Mesothelial cell of epicardium (in vitro differentiated cells): ENCODE data around the gene RUFY1. TPM values are rescaled to one million over a fixed set of nuclear protein-coding genes. Genes with fewer than 3 reads are reported as not detected.
"Not testable (repeated sequence)": the region's sequence is repeated elsewhere in the genome, so short reads cannot be mapped to it uniquely, and the experiment has no call there.

Experiments used
- DNase-seq, 2 experiments: peaks; one replicate each; pipeline ENCODE4 v3.0.0; 2021; ENCODE audit warnings: low spot score in 2 of 2; ENCODE audit not compliant: unreplicated experiment in 2 of 2
- H3K27ac Mint-ChIP-seq: 2 replicates; pipeline ENCODE4 v1.8.0; 2021; ENCODE audit warnings: mixed read lengths
- H3K27me3 Mint-ChIP-seq: 2 replicates; pipeline ENCODE4 v1.8.0; 2021; ENCODE audit warnings: low read depth, mixed read lengths
- H3K36me3 Mint-ChIP-seq: 2 replicates; pipeline ENCODE4 v1.8.0; 2021; ENCODE audit warnings: mixed read lengths
- H3K4me1 Mint-ChIP-seq: 2 replicates; pipeline ENCODE4 v1.8.0; 2021; ENCODE audit warnings: mixed read lengths
- H3K4me3 Mint-ChIP-seq: 2 replicates; pipeline ENCODE4 v1.8.0; 2021; ENCODE audit warnings: mild to moderate bottlenecking, moderate library complexity, mixed read lengths
- H3K9me3 Mint-ChIP-seq: 2 replicates; pipeline ENCODE4 v1.8.0; 2021; ENCODE audit warnings: mixed read lengths
- CTCF ChIP-seq: fragments of 200-600 bp; sonication (generic); IDR thresholded peaks from one replicate; pipeline ENCODE4 v1.5.0; 2021; ENCODE audit warnings: antibody characterized with exemption; ENCODE audit not compliant: unreplicated experiment
- total RNA-seq: library from RNA; stranded (reverse); gene quantifications from 3 replicates; pipeline ENCODE4 v1.2.1, GENCODE V29; 2021

RUFY1 gene
- total RNA-seq, 1 donor from 2014 or later = 55.9 TPM

GRCh38 chr5:179505636-179506261 lies 44.6 kb upstream of the RUFY1 start:
- TF ChIP-seq CTCF = no peak
- peaks cover 11% of the 10 kb centered on the region for H3K4me1 Mint-ChIP-seq
- no peaks in the 10 kb centered on the region for H3K27me3 Mint-ChIP-seq
- H3K27ac Mint-ChIP-seq = no peak overlapping the region
- H3K4me3 Mint-ChIP-seq = no peak overlapping the region
- H3K9me3 Mint-ChIP-seq = no peaks in the 10 kb centered on the region
- no peaks in the 10 kb centered on the region for H3K36me3 Mint-ChIP-seq
- no peak for DNase-seq

- TF ChIP-seq CTCF = no peak
- H3K36me3 Mint-ChIP-seq = no peaks in the 10 kb centered on the region
- H3K4me3 Mint-ChIP-seq = no peak overlapping the region
- no peaks in the 10 kb centered on the region for H3K9me3 Mint-ChIP-seq
- H3K27me3 Mint-ChIP-seq = peaks cover 2% of the 10 kb centered on the region
- DNase-seq = no peak
- H3K4me1 Mint-ChIP-seq = peaks cover 11% of the 10 kb centered on the region
- H3K27ac Mint-ChIP-seq = no peak overlapping the region
Observed at GRCh38 chr5:179509239-179509638, 41.1 kb upstream of the RUFY1 start.

GRCh38 chr5:179509845-179510244 lies 40.5 kb upstream of the RUFY1 start:
- no peak for DNase-seq
- TF ChIP-seq CTCF = no peak
- Mint-ChIP-seq H3K9me3 (no peaks in the 10 kb centered on the region), H3K27ac (no peak overlapping the region), H3K27me3 (peaks cover 3% of the 10 kb centered on the region), H3K36me3 (no peaks in the 10 kb centered on the region), H3K4me3 (no peak overlapping the region), H3K4me1 (peaks cover 12% of the 10 kb centered on the region)

- Mint-ChIP-seq H3K4me3 (no peak overlapping the region), H3K27me3 (peaks cover 18% of the 10 kb centered on the region), H3K27ac (no peak overlapping the region)
Observed at GRCh38 chr5:179512452-179513000, 37.8 kb upstream of the RUFY1 start.

GRCh38 chr5:179515501-179515900 lies 34.9 kb upstream of the RUFY1 start:
- DNase-seq, H3K4me3 Mint-ChIP-seq, H3K36me3 Mint-ChIP-seq, H3K4me1 Mint-ChIP-seq, H3K27ac Mint-ChIP-seq, H3K9me3 Mint-ChIP-seq: not testable (repeated sequence)
- H3K27me3 Mint-ChIP-seq = peaks cover 18% of the 10 kb centered on the region

More at GRCh38 chr5:179512452-179513000, 37.8 kb upstream of the RUFY1 start:
- TF ChIP-seq CTCF = no peak
- no peak for DNase-seq
- no peaks in the 10 kb centered on the region for H3K9me3 Mint-ChIP-seq
- no peaks in the 10 kb centered on the region for H3K36me3 Mint-ChIP-seq
- peaks cover 13% of the 10 kb centered on the region for H3K4me1 Mint-ChIP-seq

- no peak overlapping the region for H3K4me3 Mint-ChIP-seq
- peaks cover 2% of the 10 kb centered on the region for H3K4me1 Mint-ChIP-seq
- TF ChIP-seq CTCF = no peak
- no peaks in the 10 kb centered on the region for H3K36me3 Mint-ChIP-seq
- no peak overlapping the region for H3K27ac Mint-ChIP-seq
- H3K27me3 Mint-ChIP-seq = peaks cover 18% of the 10 kb centered on the region
- DNase-seq = no peak
- H3K9me3 Mint-ChIP-seq = no peaks in the 10 kb centered on the region
Observed at GRCh38 chr5:179516221-179516620, 34.1 kb upstream of the RUFY1 start.

- H3K27ac Mint-ChIP-seq, H3K9me3 Mint-ChIP-seq, H3K4me1 Mint-ChIP-seq, DNase-seq, H3K36me3 Mint-ChIP-seq, H3K4me3 Mint-ChIP-seq: not testable (repeated sequence)
- H3K27me3 Mint-ChIP-seq = peaks cover 16% of the 10 kb centered on the region
Observed at GRCh38 chr5:179517746-179518145, 32.6 kb upstream of the RUFY1 start.

- not testable (repeated sequence) for H3K9me3 Mint-ChIP-seq, DNase-seq, H3K4me1 Mint-ChIP-seq, H3K36me3 Mint-ChIP-seq, H3K4me3 Mint-ChIP-seq, H3K27ac Mint-ChIP-seq
- H3K27me3 Mint-ChIP-seq = peaks cover 16% of the 10 kb centered on the region
Observed at GRCh38 chr5:179518369-179518768, 32.0 kb upstream of the RUFY1 start.

GRCh38 chr5:179519416-179520070 lies 30.8 kb upstream of the RUFY1 start:
- not testable (repeated sequence) for H3K27ac Mint-ChIP-seq, DNase-seq, H3K9me3 Mint-ChIP-seq, H3K36me3 Mint-ChIP-seq, H3K4me3 Mint-ChIP-seq, H3K4me1 Mint-ChIP-seq
- peaks cover 16% of the 10 kb centered on the region for H3K27me3 Mint-ChIP-seq
